ENCODE data around the gene MC3R.
"Not testable (repeated sequence)": the region's sequence is repeated elsewhere in the genome, so short reads cannot be mapped to it uniquely, and the experiment has no call there.

DNA sequence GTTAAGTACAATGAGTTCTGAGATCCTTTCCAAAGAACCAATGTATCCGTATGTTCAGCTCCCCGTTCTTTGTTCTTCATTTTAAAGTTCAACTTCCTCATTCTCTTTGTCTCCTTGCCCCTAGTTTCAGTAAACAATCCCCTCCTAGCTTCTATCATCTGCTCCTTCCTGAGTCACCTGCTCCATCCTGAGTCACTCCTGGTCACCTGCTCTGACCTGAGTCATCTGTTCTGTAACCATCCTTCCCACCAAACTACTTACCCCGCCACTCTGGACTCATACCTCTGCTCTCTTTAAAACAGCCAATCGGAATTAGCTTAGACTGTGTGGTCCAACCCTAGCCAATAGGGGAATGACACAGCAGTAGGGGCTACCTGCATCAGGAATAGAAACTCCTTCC is 27.3 kb upstream of the MC3R start:
- TF ChIP-seq, protein P1, sequence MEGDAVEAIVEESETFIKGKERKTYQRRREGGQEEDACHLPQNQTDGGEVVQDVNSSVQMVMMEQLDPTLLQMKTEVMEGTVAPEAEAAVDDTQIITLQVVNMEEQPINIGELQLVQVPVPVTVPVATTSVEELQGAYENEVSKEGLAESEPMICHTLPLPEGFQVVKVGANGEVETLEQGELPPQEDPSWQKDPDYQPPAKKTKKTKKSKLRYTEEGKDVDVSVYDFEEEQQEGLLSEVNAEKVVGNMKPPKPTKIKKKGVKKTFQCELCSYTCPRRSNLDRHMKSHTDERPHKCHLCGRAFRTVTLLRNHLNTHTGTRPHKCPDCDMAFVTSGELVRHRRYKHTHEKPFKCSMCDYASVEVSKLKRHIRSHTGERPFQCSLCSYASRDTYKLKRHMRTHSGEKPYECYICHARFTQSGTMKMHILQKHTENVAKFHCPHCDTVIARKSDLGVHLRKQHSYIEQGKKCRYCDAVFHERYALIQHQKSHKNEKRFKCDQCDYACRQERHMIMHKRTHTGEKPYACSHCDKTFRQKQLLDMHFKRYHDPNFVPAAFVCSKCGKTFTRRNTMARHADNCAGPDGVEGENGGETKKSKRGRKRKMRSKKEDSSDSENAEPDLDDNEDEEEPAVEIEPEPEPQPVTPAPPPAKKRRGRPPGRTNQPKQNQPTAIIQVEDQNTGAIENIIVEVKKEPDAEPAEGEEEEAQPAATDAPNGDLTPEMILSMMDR (IDR thresholded peaks at IDR 0.05 in 2 of 3, conservative IDR thresholded peaks at IDR 0.05 in 1 of 3; ENCODE audit: borderline replicate concordance in 1 of 3, insufficient read depth in 1 of 3, low read depth in 2 of 3, low read length in 2 of 3): not testable (repeated sequence)
- not testable (repeated sequence) for TF ChIP-seq YY1 (IDR thresholded peaks at IDR 0.05; ENCODE audit: extremely low read depth, insufficient replicate concordance, low read depth, low read length); POLR2AphosphoS5 (IDR thresholded peaks at IDR 0.05; ENCODE audit: low read depth, low read length); POLR2A (IDR thresholded peaks at IDR 0.05; ENCODE audit: borderline replicate concordance, extremely low read depth, insufficient read depth, insufficient read length); EGR1 (IDR thresholded peaks at IDR 0.05; ENCODE audit: low read depth); RAD21 (IDR thresholded peaks at IDR 0.05; ENCODE audit: low read depth); ZNF274 (IDR thresholded peaks at IDR 0.05; ENCODE audit: low read depth, low read length); SP1 (IDR thresholded peaks at IDR 0.05; ENCODE audit: low read depth); EZH2phosphoT487 (IDR thresholded peaks at IDR 0.05; ENCODE audit: borderline replicate concordance); SIN3A (IDR thresholded peaks at IDR 0.05; ENCODE audit: low read depth); EZH2 (IDR thresholded peaks at IDR 0.05); CEBPB (IDR thresholded peaks at IDR 0.05; ENCODE audit: low read depth); JUND (IDR thresholded peaks at IDR 0.05)
